Heart left ventricle (tissue), 13 donors: ENCODE data around the gene ZNF692.

ENCODE experiments used
- POLR2A ChIP-seq, 2 donors: fragments of 450-650 bp; IDR thresholded peaks; one replicate each; pipeline ENCODE4 v1.6.1; 2017; ENCODE audit warnings: antibody characterized with exemption in 2 of 2, mild to moderate bottlenecking in 2 of 2, moderate library complexity in 2 of 2
- TF ChIP-seq, protein P1 (sequence below), 12 donors: fragments of 200-600 bp; sonication (generic) in 4 of 12; IDR thresholded peaks; one replicate each; pipeline versions ENCODE4 v1.5.0 to v1.8.0; 2018 to 2022; ENCODE audit warnings: antibody characterized with exemption in 12 of 12, mild to moderate bottlenecking in 5 of 12
- donor health status: ischemic (EF 13 %, LVEDD 7.1; RV severe dilation, severe dysfunction).
- donor health status: DM: no; HTN: yes; CAD: no.
- donor health status: DM: no; HTN: no; CAD: no.
- donor health status: ischemic (EF 25% LVEDD 6.9; RV normal size, moderate dysfunction).
- donor health status: ischemic (EF 25% LVEDD 5.7; RV mildly dilated, moderate dysfunction).
- donor health status: ischemic (EF 35%, LVEDD 5.7; RV mildly dilated, moderate dysfunction).
- donor health status: nonischemic (EF 11% LVEDD 7.7; RV severe dilation, severe dysfunction).
- donor health status: DM: yes; HTN: yes; CAD: no.
- donor health status: PGD.
- donor health status: ischemic (EF 29% LVEDD 5.4; RV normal size, mild dysfunction).
- donor health status: nonischemic (EF 23%, LVEDD 6.1; RV moderate dilation, normal function).

DNA sequence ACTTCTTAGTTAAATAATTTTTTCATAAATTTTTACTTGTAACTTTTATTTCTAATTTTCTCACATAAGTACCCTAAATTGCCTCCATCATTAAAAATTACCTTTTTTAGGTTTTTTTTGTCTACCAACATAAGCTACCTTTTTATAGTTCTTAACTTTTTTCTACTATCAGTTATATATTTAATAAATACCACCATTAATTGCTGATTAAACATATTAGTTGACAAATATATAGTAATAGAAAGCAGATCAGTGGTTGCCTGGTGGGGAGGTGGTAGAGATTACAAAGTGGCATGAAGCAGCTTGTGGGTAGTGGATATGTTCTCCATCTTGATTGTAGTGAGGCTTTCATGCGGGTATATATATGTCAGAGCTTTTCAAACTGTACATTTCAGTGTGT is 27.0 kb downstream of the ZNF692 start:
- TF ChIP-seq, protein P1, sequence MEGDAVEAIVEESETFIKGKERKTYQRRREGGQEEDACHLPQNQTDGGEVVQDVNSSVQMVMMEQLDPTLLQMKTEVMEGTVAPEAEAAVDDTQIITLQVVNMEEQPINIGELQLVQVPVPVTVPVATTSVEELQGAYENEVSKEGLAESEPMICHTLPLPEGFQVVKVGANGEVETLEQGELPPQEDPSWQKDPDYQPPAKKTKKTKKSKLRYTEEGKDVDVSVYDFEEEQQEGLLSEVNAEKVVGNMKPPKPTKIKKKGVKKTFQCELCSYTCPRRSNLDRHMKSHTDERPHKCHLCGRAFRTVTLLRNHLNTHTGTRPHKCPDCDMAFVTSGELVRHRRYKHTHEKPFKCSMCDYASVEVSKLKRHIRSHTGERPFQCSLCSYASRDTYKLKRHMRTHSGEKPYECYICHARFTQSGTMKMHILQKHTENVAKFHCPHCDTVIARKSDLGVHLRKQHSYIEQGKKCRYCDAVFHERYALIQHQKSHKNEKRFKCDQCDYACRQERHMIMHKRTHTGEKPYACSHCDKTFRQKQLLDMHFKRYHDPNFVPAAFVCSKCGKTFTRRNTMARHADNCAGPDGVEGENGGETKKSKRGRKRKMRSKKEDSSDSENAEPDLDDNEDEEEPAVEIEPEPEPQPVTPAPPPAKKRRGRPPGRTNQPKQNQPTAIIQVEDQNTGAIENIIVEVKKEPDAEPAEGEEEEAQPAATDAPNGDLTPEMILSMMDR (IDR thresholded peaks at IDR 0.05) = no peak
- no peak for TF ChIP-seq POLR2A (IDR thresholded peaks at IDR 0.05)
